Measurements from ENCODE around the gene RASSF8. TPM values are rescaled to one million over a fixed set of nuclear protein-coding genes. Genes with fewer than 3 reads are reported as not detected.
A peak's percentile ranks its signal among the peaks of the same experiment; 100 is the strongest.

The RASSF8 gene
- total and polyA plus RNA-seq, 4 experiments from 2014 or later = not detected

GRCh38 chr12:26121323-26122060 lies 163.0 kb downstream of the RASSF8 start:
- Mint-ChIP-seq H3K27ac (no peak overlapping the region), H3K36me3 (peaks cover 2 to 5% of the 10 kb centered on the region in 2 donors), H3K4me3 (peak overlapping the region; percentile 52 to 80 (median 71)), H3K9me3 (no peaks in the 10 kb centered on the region), H3K27me3 (peaks cover 51 to 61% of the 10 kb centered on the region in 2 donors), H3K4me1 (peaks cover 25 to 48% (median 31%) of the 10 kb centered on the region in 4 donors)
- H3K4me3 ChIP-seq (ENCODE audit: low read length in 2 of 2) = no peak overlapping the region
- peaks cover 42% of the 10 kb centered on the region for H3K27me3 ChIP-seq (ENCODE audit: insufficient read depth, low read length)
- intact Hi-C loops (cut with micrococcal nuclease) = loop anchor here (2.0 kb wide), 1 partner anchor 25 kb away; no protein-coding TSS in a partner anchor
- H3K36me3 ChIP-seq (ENCODE audit: insufficient read depth, low read length) = no peaks in the 10 kb centered on the region
- no peaks in the 10 kb centered on the region for H3K9me3 ChIP-seq (ENCODE audit: control insufficient read depth in 1 of 2, low read length in 2 of 2)
- ChIA-PET POLR2A (ENCODE audit: partially characterized antibody) (interaction anchor here (0.7 to 1.2 kb wide), 2 partner anchors 7 to 642 kb away, joined by 3 to 4 read pairs; no protein-coding TSS in a partner anchor), CTCF (ENCODE audit: partially characterized antibody) (interaction anchor here (0.7 to 3.1 kb wide), 3 partner anchors 22 to 203 kb away, joined by 3 to 12 read pairs (median 5); no protein-coding TSS in a partner anchor)
- DNase-seq = no peak
- H3K4me1 ChIP-seq (ENCODE audit: insufficient read depth, low read length) = peaks cover 35% of the 10 kb centered on the region
- no peak overlapping the region for H3K27ac ChIP-seq (ENCODE audit: low read depth, low read length)

- peaks cover 42% of the 10 kb centered on the region for H3K27me3 ChIP-seq (ENCODE audit: insufficient read depth, low read length)
- Mint-ChIP-seq H3K4me3 (peak overlapping the region; percentile 52 to 80 (median 71)), H3K27me3 (peaks cover 53 to 60% of the 10 kb centered on the region in 2 donors), H3K9me3 (no peaks in the 10 kb centered on the region), H3K4me1 (peaks cover 26 to 54% (median 34%) of the 10 kb centered on the region in 4 donors), H3K36me3 (peaks cover 2 to 5% of the 10 kb centered on the region in 2 donors), H3K27ac (no peak overlapping the region)
- no peak overlapping the region for H3K27ac ChIP-seq (ENCODE audit: low read depth, low read length)
- no peaks in the 10 kb centered on the region for H3K9me3 ChIP-seq (ENCODE audit: control insufficient read depth in 1 of 2, low read length in 2 of 2)
- H3K4me3 ChIP-seq (ENCODE audit: low read length in 2 of 2) = no peak overlapping the region
- H3K4me1 ChIP-seq (ENCODE audit: insufficient read depth, low read length) = peaks cover 39% of the 10 kb centered on the region
- peak in 4 of 5 donors; percentile 25 to 36 (median 30) for DNase-seq
- POLR2A ChIA-PET (ENCODE audit: partially characterized antibody) = interaction anchor here (1.2 kb wide), 1 partner anchor 8 kb away, joined by 4 read pairs; no protein-coding TSS in a partner anchor
- intact Hi-C loops (cut with micrococcal nuclease) = loop anchor here (2.0 kb wide), 1 partner anchor 25 kb away; no protein-coding TSS in a partner anchor
- no peaks in the 10 kb centered on the region for H3K36me3 ChIP-seq (ENCODE audit: insufficient read depth, low read length)
- CTCF ChIA-PET (ENCODE audit: partially characterized antibody) = interaction anchor here (3.1 kb wide), 1 partner anchor 25 kb away, joined by 12 read pairs; no protein-coding TSS in a partner anchor
These were observed 163.7 kb downstream of the RASSF8 start for GRCh38 chr12:26122061-26122680.

- Histone ChIP-seq H3K4me1 (ENCODE audit: insufficient read depth, low read length) (peaks cover 39% of the 10 kb centered on the region), H3K4me3 (ENCODE audit: low read length in 2 of 2) (peak overlapping the region in 1 of 2 donors; percentile 33), H3K27me3 (ENCODE audit: insufficient read depth, low read length) (peaks cover 45% of the 10 kb centered on the region), H3K27ac (ENCODE audit: low read depth, low read length) (no peak overlapping the region), H3K9me3 (ENCODE audit: control insufficient read depth in 1 of 2, low read length in 2 of 2) (no peaks in the 10 kb centered on the region), H3K36me3 (ENCODE audit: insufficient read depth, low read length) (no peaks in the 10 kb centered on the region)
- H3K4me1 Mint-ChIP-seq = peaks cover 26 to 61% (median 39%) of the 10 kb centered on the region in 4 donors
- peak overlapping the region; percentile 82 to 95 (median 88) for H3K4me3 Mint-ChIP-seq
- peaks cover 54 to 63% of the 10 kb centered on the region in 2 donors for H3K27me3 Mint-ChIP-seq
- DNase-seq = peak in 2 of 5 donors; percentile 14 to 16
- H3K36me3 Mint-ChIP-seq = peaks cover 2 to 5% of the 10 kb centered on the region in 2 donors
- intact Hi-C loops (cut with micrococcal nuclease) = loop anchor here (1.0 to 2.0 kb wide), 2 partner anchors 9 to 26 kb away; no protein-coding TSS in a partner anchor
- POLR2A ChIA-PET (ENCODE audit: partially characterized antibody) = interaction anchor here (1.2 kb wide), 1 partner anchor 9 kb away, joined by 4 read pairs; no protein-coding TSS in a partner anchor
- CTCF ChIA-PET (ENCODE audit: partially characterized antibody) = interaction anchor here (1.0 to 3.1 kb wide), 3 partner anchors 8 to 25 kb away, joined by 3 to 12 read pairs (median 7); no protein-coding TSS in a partner anchor
- peak overlapping the region in 3 of 7 donors; percentile 16 to 62 (median 23) for H3K27ac Mint-ChIP-seq
- H3K9me3 Mint-ChIP-seq = no peaks in the 10 kb centered on the region
These were observed 164.4 kb downstream of the RASSF8 start for GRCh38 chr12:26122681-26123481.

- H3K36me3 ChIP-seq (ENCODE audit: insufficient read depth, low read length) = no peaks in the 10 kb centered on the region
- Mint-ChIP-seq H3K27ac (peak overlapping the region in 1 of 7 donors; percentile 16), H3K4me3 (peak overlapping the region; percentile 82 to 95 (median 88)), H3K27me3 (peaks cover 54 to 63% of the 10 kb centered on the region in 2 donors), H3K4me1 (peaks cover 26 to 61% (median 39%) of the 10 kb centered on the region in 4 donors), H3K9me3 (no peaks in the 10 kb centered on the region), H3K36me3 (peaks cover 2 to 5% of the 10 kb centered on the region in 2 donors)
- H3K27ac ChIP-seq (ENCODE audit: low read depth, low read length) = no peak overlapping the region
- CTCF ChIA-PET (ENCODE audit: partially characterized antibody) = interaction anchor here (1.0 to 3.1 kb wide), 3 partner anchors 9 to 26 kb away, joined by 3 to 12 read pairs (median 7); no protein-coding TSS in a partner anchor
- H3K4me1 ChIP-seq (ENCODE audit: insufficient read depth, low read length) = peaks cover 39% of the 10 kb centered on the region
- DNase-seq = no peak
- peak overlapping the region in 1 of 2 donors; percentile 33 for H3K4me3 ChIP-seq (ENCODE audit: low read length in 2 of 2)
- POLR2A ChIA-PET (ENCODE audit: partially characterized antibody) = interaction anchor here (0.7 kb wide), 1 partner anchor 9 kb away, joined by 3 read pairs; no protein-coding TSS in a partner anchor
- peaks cover 42% of the 10 kb centered on the region for H3K27me3 ChIP-seq (ENCODE audit: insufficient read depth, low read length)
- intact Hi-C loops (cut with micrococcal nuclease) = loop anchor here (1.0 to 2.0 kb wide), 2 partner anchors 9 to 27 kb away; no protein-coding TSS in a partner anchor
- no peaks in the 10 kb centered on the region for H3K9me3 ChIP-seq (ENCODE audit: control insufficient read depth in 1 of 2, low read length in 2 of 2)
These were observed 165.0 kb downstream of the RASSF8 start for GRCh38 chr12:26123482-26123980.

- peaks cover 53 to 61% of the 10 kb centered on the region in 2 donors for H3K27me3 Mint-ChIP-seq
- peak within 1 kb of the TSS in 1 of 7 donors; percentile 12 for H3K27ac Mint-ChIP-seq
- Histone ChIP-seq H3K9me3 (ENCODE audit: control insufficient read depth in 1 of 2, low read length in 2 of 2) (no peaks in the 10 kb centered on the region), H3K27me3 (ENCODE audit: insufficient read depth, low read length) (peaks cover 50% of the 10 kb centered on the region), H3K4me3 (ENCODE audit: low read length in 2 of 2) (peak within 1 kb of the TSS in 1 of 2 donors; percentile 39), H3K36me3 (ENCODE audit: insufficient read depth, low read length) (no peaks in the 10 kb centered on the region), H3K4me1 (ENCODE audit: insufficient read depth, low read length) (peaks cover 39% of the 10 kb centered on the region), H3K27ac (ENCODE audit: low read depth, low read length) (no peak within 1 kb of the TSS)
- intact Hi-C loops (cut with micrococcal nuclease) = no loop called here
- CTCF ChIA-PET (ENCODE audit: partially characterized antibody) = interaction anchor here (1.5 kb wide), 1 partner anchor 10 kb away, joined by 7 read pairs; no protein-coding TSS in a partner anchor
- DNase-seq = peak in 1 of 5 donors; percentile 12
- H3K36me3 Mint-ChIP-seq = peaks cover 2 to 5% of the 10 kb centered on the region in 2 donors
- POLR2A ChIA-PET (ENCODE audit: partially characterized antibody) = interaction anchor here (0.7 kb wide), 1 partner anchor 10 kb away, joined by 3 read pairs; no protein-coding TSS in a partner anchor
- peak within 1 kb of the TSS; percentile 77 to 95 (median 85) for H3K4me3 Mint-ChIP-seq
- no peaks in the 10 kb centered on the region for H3K9me3 Mint-ChIP-seq
- H3K4me1 Mint-ChIP-seq = peaks cover 26 to 61% (median 39%) of the 10 kb centered on the region in 4 donors
These were observed 166.2 kb downstream of the RASSF8 start, which contains the start of gene BHLHE41 for GRCh38 chr12:26124446-26125399. TSS of gene BHLHE41 (minus strand) at chr12:26125037. CDS start at chr12:26124779, 258 bp downstream.
